NCI-H2107 treated with DMSO at 0.1 percent for 48 hours (cell line): ENCODE data around the gene GTF2H2C.
"Not testable (repeated sequence)": the region's sequence is repeated elsewhere in the genome, so short reads cannot be mapped to it uniquely, and the experiment has no call there.

ENCODE experiments used
- DNase-seq: peaks from one replicate; lab custom pipeline; 2025; ENCODE audit not compliant: unreplicated experiment; lab: John Stamatoyannopoulos, UW

The GTF2H2C gene

DNA sequence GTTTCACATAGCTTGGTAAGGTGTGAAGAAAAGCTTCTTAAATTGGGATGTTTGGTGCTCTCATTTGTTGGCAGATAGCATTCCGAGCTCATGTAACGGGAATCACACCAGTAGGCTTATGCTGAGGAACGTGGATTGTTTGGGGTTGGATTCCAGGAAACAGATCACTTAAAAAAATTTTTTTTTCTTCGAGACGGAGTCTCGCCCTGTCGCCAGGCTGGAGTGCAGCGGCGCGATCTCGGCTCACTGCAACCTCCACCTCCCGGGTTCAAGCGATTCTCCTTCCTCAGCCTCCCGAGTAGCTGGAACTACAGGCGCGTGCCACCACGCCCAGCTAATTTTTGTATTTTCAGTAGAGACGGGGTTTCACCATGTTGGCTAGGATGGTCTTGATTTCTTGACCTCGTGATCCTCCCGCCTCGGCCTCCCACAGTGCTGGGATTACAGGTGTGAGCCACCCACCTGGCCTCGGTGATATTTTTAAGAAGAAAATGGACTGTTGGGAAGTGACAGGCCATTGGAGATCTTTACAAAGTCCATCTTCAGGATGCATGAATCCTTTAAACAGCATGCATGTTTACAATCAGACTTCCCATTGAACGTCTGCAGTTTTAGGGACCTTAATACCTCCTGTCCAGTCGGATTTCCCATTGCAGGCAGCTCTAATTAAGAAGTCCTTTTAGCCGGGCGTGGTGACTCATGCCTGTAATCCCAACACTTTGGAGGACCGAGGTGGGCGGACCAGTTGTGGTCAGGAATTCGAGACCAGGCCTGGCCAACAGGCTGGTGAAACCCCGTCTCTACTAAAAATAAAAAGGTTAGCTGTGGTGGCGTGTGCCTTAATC is 818 bp downstream of the GTF2H2C start:
- DNase-seq, result not testable (repeated sequence)

DNA sequence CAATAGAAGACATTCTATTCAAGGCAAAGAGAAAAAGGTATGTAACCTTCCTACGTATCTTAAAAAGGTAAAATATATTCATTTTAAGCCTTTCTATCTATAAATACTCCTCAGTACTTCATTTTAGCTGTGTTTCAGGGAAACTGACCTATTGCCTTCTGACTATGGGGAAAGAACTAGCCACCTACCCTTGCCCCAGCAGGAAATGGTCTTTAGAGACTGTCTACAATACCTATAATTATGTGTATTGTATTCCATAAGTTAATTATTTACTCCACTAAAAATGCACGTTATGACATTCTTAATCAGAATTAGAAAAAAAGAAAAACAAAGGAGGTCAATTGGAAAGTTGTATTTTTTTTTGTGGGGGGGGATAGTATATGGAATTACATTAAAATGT is 6.2 kb downstream of the GTF2H2C start:
- DNase-seq, result not testable (repeated sequence)

DNA sequence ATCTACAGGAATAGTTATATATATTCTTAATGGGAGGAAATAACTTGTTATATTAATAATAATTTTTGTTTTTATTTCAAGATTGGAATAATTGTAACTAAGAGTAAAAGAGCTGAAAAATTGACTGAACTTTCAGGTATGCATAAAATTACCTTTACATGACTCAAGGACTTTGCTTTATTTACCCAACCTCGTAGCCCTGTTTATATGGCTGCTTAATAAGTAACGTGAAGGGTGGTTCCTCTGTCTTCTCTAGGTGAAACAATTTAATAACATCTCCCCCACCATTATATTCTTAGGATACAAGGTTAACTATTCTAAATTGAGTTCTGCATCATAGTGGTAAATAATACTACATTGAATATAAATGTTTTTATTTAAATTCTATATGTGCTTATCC is 8.1 kb downstream of the GTF2H2C start:
- not testable (repeated sequence) for DNase-seq

DNA sequence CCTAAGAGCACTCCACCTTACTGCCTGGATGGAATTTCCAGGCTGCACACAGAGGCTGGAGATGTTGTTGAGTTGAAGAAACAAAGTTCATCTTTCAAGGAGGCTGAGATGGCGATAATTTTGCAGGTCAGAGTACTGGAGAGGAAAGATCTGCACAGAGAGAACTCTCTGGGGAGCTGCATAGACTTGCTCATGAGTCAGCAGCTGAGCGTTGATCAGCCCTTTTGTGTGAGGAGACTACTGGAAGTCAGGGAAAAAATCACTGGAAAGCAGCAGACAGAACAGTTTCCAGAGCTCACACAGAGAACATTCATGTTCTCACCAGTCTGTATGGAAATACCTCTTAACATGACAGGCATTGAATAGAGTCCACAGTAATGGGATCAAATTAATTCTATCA is 23.4 kb downstream of the GTF2H2C start:
- DNase-seq, result not testable (repeated sequence)

DNA sequence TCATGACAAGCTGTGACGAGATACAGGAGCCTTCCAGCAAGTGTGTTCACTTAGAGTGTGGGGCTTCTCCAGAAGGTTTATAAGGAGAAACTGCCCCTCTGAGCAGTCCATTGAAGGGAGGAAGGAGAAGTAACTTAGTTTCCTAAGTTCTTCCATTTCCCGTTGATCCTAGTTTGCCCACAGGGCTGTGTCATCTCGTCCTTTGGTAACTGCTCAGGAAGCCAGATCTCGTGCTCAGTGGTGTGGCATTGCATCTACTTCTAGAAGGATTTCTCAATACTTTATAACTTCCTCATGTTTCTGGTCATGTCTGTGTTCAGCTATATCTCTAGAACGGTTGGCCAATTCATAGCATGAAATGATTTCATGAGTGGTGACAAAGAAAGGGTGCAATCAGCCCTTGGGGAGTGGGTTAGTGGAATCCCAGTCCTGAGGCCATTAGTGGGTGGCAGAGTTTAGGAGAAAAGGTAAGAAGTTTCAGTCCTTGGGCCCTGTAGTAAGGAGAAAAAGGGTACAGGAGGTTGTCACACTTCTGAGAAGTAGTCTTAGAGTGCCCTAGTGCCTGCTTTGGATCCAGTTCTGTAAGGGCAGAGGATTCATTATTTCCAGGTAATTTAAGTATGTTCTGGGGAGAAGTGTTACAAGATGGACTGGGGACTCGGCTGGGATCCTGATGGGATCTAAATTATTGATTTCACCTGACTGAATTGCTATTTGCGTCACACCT is 36.3 kb downstream of the GTF2H2C start:
- DNase-seq, result not testable (repeated sequence)

DNA sequence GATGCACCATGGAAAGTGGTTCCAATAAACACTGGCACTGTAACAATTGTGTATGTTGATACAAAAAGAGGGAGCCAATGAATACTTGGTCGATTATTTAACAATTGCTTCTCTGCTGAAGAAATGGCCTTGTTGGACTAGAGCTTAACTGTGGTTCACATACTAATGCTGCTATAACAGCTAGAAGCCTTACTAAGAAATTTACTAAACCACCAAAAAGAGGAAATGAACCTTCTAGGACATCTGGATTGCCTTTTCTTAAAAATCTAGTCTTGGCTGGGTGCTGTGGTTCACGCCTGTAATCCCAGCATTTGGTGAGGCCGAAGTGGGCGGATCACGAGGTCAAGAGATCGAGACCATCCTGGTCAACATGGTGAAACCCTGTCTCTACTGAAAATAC is 42.0 kb downstream of the GTF2H2C start:
- not testable (repeated sequence) for DNase-seq

DNA sequence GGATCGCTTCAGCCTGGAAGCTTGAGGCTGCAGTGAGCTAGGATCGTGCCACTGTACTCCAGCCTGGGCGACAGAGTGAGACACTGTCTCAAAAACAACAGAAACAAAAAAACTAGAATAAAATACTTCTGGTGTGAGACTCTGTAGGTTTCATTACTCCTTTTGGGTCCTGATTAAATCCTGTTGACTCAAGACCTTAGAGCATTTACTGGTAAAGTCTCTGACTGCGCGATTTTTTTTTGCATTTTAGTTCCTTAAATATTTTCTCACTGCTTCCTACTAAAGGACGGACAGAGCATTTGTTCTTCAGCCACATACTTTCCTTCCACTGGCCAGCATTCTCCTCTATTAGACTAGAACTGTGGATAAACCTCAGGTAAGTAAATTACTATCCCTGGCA is 46.8 kb downstream of the GTF2H2C start:
- DNase-seq, result not testable (repeated sequence)

DNA sequence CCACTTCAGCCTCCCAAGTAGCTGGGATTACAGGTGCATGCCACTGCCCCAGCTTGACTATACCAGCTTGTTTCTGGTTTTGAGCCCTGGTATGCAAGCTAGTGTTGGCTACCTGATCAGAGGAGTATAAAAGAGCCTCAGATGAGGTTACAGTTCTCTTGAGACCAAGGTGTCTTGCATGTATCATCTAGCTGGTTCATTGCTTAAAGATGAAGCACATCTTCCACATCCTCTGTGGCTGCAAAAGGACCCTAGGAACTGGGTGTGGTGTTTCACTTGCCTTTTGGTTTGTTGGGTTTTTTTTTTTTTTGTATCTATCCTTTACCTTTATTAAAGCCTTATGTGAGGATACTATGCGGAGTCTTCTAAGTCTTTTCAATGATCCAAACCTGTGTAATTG is 47.8 kb downstream of the GTF2H2C start:
- not testable (repeated sequence) for DNase-seq

DNA sequence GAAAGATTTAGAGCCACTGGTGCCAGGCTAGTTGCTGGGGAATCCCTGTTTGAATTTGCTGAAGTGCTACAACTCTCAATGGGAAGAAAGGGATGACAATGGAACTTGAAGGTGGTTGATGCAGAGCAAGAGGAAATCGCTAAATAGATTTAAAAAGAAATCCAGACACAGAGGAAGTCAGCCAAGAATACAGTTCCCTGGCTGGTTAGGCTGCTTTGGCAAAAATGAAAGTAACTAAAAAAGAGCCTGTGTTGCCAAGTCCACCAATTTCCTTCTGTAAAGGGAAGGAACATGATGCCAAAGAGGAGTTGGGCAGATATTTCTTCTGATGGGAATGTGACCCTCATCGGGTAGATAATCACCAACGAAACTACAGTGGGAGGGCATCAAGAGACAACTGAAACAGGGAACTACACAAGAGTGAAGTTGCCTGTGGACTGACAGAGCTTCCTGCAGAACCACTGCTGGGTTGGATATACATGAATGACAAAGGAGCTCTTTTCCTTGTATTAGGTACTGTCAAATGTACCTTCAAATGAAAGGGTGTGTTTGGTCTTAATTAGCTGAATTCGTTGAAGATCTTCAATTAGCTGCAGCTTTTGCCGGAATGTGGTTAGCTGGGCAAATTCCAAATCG is 49.0 kb downstream of the GTF2H2C start:
- DNase-seq, result not testable (repeated sequence)

DNA sequence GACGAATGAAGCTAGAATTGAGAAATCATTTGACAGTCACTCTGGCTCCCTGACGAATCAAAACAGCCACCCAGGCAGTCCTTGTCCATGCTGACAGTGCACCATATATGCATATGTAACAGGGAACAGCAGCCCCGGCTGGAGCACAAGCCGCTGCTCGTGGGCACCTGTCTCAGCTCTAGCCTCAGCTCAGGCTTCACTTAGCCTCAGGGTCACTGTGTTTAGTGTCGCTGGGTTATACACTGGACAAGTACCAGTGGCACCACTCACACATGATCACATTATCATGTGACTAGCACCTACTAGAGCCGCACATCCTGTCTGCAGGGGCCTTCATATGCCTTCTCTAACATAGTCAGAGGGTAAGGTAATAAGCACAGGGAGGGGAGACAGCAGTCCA is 54.9 kb downstream of the GTF2H2C start:
- not testable (repeated sequence) for DNase-seq

DNA sequence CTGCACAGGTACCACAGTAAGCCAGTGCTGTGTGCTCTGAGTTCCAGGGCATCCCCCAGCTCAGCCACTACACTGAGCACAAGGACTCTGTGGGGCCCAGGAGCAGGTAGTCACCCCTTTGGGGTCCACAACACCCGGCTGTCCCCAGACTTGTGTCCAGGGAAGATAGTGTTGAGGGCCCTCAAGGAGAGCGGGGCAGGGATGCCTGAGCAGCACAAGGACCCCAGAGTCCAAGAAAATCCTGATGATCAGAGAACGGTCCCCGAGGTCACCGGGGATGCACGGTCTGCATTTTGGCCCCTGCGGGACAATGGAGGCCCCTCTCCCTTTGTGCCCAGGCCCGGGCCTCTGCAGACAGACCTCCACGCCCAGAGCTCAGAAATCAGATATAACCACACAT is 71.9 kb downstream of the GTF2H2C start:
- DNase-seq, result not testable (repeated sequence)
